Keratinocyte (primary cell): Measurements from ENCODE around the gene INO80D. TPM values are rescaled to one million over a fixed set of nuclear protein-coding genes. Genes with fewer than 3 reads are reported as not detected.

Source experiments
- DNase-seq: peaks from one replicate; pipeline ENCODE4 v3.0.0-alpha.2; 2011; ENCODE audit warnings: low read depth, missing footprints, low spot score
- FAIRE-seq: peaks from 2 replicates; lab custom pipeline; 2011; peaks lifted over from hg19 to GRCh38; lab: Jason Lieb, UNC
- H2AFZ ChIP-seq: 2 replicates; pipeline ENCODE4 v1.6.0; 2012; ENCODE audit warnings: low read length, control low read depth, inconsistent platforms; ENCODE audit not compliant: control insufficient read depth
- H3K27ac ChIP-seq: 2 replicates; pipeline ENCODE4 v1.5.1; 2011; ENCODE audit warnings: low read length; ENCODE audit not compliant: control insufficient read depth, insufficient read depth
- H3K27me3 ChIP-seq: 3 replicates; pipeline ENCODE4 v1.6.0; 2011; ENCODE audit warnings: low read length; ENCODE audit not compliant: control insufficient read depth, insufficient read depth; ENCODE audit errors: extremely low read depth
- H3K36me3 ChIP-seq, 2 experiments: 2 replicates in 1 of 2; 3 replicates in 1 of 2; pipeline ENCODE4 v1.5.1; 2011; ENCODE audit warnings: low read length in 2 of 2, mild to moderate bottlenecking in 1 of 2; ENCODE audit not compliant: control insufficient read depth in 2 of 2, insufficient read depth in 2 of 2; ENCODE audit errors: extremely low read depth in 1 of 2
- H3K4me1 ChIP-seq: 3 replicates; pipeline ENCODE4 v1.5.1; 2011; ENCODE audit warnings: low read length; ENCODE audit not compliant: control insufficient read depth, insufficient read depth; ENCODE audit errors: extremely low read depth
- H3K4me2 ChIP-seq: 3 replicates; pipeline ENCODE4 v1.6.0; 2011; ENCODE audit warnings: low read depth, low read length; ENCODE audit not compliant: control insufficient read depth, insufficient read depth; ENCODE audit errors: extremely low read depth
- H3K4me3 ChIP-seq, 3 experiments: fragments of 200-600 bp in 1 of 3; sonication (generic) in 1 of 3; 2 replicates in 2 of 3; 3 replicates in 1 of 3; pipeline ENCODE4 v1.5.1; 2011 to 2016; ENCODE audit warnings: low read length in 3 of 3, mild to moderate bottlenecking in 3 of 3, control low read depth in 2 of 3, inconsistent platforms in 1 of 3, low read depth in 1 of 3, mixed read lengths in 1 of 3, mixed run types in 1 of 3, moderate library complexity in 1 of 3; ENCODE audit not compliant: control insufficient read depth in 2 of 3, insufficient read depth in 2 of 3; ENCODE audit errors: extremely low read depth in 1 of 3
- H3K79me2 ChIP-seq: 2 replicates; pipeline ENCODE4 v1.6.0; 2012; ENCODE audit warnings: low read length; ENCODE audit not compliant: control insufficient read depth, insufficient read depth
- H3K9ac ChIP-seq: 3 replicates; pipeline ENCODE4 v1.6.0; 2011; ENCODE audit warnings: low read length; ENCODE audit not compliant: control insufficient read depth, insufficient read depth; ENCODE audit errors: extremely low read depth
- H3K9me1 ChIP-seq: 3 replicates; pipeline ENCODE4 v1.6.0; 2011; ENCODE audit warnings: low read length; ENCODE audit not compliant: control insufficient read depth, insufficient read depth; ENCODE audit errors: extremely low read depth
- H3K9me3 ChIP-seq: 2 replicates; pipeline ENCODE4 v1.5.1; 2012; ENCODE audit warnings: low read depth, low read length; ENCODE audit not compliant: control insufficient read depth
- H4K20me1 ChIP-seq: 3 replicates; pipeline ENCODE4 v1.6.0; 2011; ENCODE audit warnings: low read length; ENCODE audit not compliant: control insufficient read depth, insufficient read depth; ENCODE audit errors: extremely low read depth
- EZH2 ChIP-seq: IDR thresholded peaks from one replicate; pipeline ENCODE4 v1.6.1; 2012; ENCODE audit warnings: inconsistent platforms, mild to moderate bottlenecking, low read length, moderate library complexity
- dilution Hi-C: fragments of 300-500 bp; cut with MboI; formaldehyde crosslinking; loops from one replicate; pipeline ENCODE4 v1.7.0; 2020; ENCODE audit warnings: low sequenced_read_pairs; ENCODE audit not compliant: extremely low pct_ligation_motif_present
- polyA plus RNA-seq, 5 experiments: library from polyadenylated mRNA; depleted of rRNA in 3 of 5; stranded (reverse) in 3 of 5; stranded (forward) in 1 of 5; unstranded in 1 of 5; fragments of >200 nt; gene quantifications; 1 replicate in 1 of 5; 2 replicates in 3 of 5; 3 replicates in 1 of 5; pipeline versions ENCODE4 v1.2.1 to v1.2.3, GENCODE V29; 2011 to 2012; ENCODE audit warnings: missing spikeins in 2 of 5, low read depth in 1 of 5, low replicate concordance in 1 of 5
- TF ChIP-seq, protein P1 (sequence below), 3 experiments: IDR thresholded peaks in 1 of 3; conservative IDR thresholded peaks in 1 of 3; optimal IDR thresholded peaks in 1 of 3; 2 replicates in 2 of 3; 3 replicates in 1 of 3; pipeline versions ENCODE3 to v1.5.1; 2011; ENCODE audit warnings: low read length in 3 of 3, mild to moderate bottlenecking in 3 of 3, moderate library complexity in 2 of 3, control low read depth in 1 of 3, inconsistent platforms in 1 of 3; ENCODE audit not compliant: insufficient read depth in 2 of 3; ENCODE audit errors: extremely low read depth in 1 of 3

Gene INO80D
- polyA plus RNA-seq, 1 donor (not counting 4 experiments of a cell fraction or from before 2014, with no cell fraction given) = 4.1 TPM

DNA sequence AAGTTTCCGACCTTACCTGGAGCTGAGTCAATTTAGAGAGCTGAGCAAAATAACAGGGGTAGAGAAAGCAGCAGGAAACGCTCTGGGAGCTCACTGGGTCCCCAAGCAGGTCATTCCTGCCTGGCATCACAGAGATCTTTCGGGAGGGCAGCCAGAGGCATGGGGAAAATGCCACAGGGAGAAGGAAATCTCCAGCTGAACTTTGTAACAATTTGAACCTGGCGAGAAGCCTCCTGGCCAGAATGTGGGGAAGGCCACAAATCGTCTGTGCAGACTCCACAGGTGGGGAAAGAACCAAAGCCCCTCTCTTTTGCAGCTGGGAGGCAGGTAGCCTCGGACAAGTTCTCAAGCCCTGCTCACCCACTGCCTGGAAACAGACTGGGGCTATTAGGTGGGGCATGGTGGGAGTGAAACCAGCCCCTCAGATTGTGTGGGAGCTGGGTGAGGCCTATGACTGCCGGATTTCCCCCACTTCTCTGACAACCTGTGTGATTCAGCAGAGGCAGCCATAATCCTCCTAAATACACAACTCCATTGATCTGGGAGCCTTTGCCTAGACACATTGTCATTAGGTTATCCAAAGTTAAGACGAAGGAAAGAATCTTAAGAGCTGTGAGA is 53.9 kb downstream of the INO80D start:
- H3K9ac ChIP-seq = no peak overlapping the region
- peaks cover 4 to 5% of the 10 kb centered on the region in 2 experiments for H3K36me3 ChIP-seq

DNA sequence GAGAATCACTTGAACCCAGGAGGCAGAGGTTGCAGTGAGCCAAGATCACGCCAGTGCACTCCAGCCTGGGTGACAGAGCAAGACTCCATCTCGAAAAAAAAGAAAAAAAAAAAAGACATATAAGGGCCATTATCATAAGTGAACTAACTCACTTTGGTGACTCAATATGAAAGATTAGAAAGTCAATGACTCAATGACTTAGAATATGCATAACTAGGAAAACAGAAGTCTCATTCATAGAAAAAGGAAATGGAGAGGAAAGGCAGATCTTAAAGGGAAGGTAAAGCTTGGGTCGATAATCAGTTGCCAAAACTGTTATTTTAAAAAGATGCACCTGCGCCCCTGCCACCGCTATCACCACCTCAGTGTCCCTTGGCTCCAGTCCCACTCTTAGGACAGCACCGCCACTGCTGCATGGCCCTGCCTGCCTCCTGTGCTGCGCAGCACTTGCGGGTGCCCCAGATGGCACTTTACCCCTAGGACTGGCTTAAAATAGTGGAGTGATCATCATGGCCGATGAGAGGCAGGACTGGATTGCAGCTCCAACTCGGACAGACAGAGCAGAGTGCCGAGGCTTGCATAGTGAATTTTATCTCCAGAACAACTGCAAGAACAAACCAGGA is 54.7 kb downstream of the INO80D start:
- Histone ChIP-seq H4K20me1 (no peaks in the 10 kb centered on the region), H3K9me3 (no peaks in the 10 kb centered on the region), H3K27me3 (no peaks in the 10 kb centered on the region), H3K9ac (no peak overlapping the region), H3K4me2 (no peak overlapping the region), H3K9me1 (peaks cover 2% of the 10 kb centered on the region), H3K79me2 (peaks cover 13% of the 10 kb centered on the region), H3K4me3 (no peak overlapping the region), H3K36me3 (peaks cover 1 to 5% of the 10 kb centered on the region in 2 experiments), H2AFZ (no peak overlapping the region), H3K4me1 (peaks cover 3% of the 10 kb centered on the region), H3K27ac (no peak overlapping the region)
- TF ChIP-seq EZH2 = no peak
- TF ChIP-seq, protein P1, sequence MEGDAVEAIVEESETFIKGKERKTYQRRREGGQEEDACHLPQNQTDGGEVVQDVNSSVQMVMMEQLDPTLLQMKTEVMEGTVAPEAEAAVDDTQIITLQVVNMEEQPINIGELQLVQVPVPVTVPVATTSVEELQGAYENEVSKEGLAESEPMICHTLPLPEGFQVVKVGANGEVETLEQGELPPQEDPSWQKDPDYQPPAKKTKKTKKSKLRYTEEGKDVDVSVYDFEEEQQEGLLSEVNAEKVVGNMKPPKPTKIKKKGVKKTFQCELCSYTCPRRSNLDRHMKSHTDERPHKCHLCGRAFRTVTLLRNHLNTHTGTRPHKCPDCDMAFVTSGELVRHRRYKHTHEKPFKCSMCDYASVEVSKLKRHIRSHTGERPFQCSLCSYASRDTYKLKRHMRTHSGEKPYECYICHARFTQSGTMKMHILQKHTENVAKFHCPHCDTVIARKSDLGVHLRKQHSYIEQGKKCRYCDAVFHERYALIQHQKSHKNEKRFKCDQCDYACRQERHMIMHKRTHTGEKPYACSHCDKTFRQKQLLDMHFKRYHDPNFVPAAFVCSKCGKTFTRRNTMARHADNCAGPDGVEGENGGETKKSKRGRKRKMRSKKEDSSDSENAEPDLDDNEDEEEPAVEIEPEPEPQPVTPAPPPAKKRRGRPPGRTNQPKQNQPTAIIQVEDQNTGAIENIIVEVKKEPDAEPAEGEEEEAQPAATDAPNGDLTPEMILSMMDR (optimal IDR thresholded peaks at IDR 0.05 in 1 of 3, IDR thresholded peaks at IDR 0.05 in 1 of 3, conservative IDR thresholded peaks at IDR 0.05 in 1 of 3; ENCODE audit: extremely low read depth in 1 of 3, insufficient read depth in 2 of 3, low read length in 3 of 3) = no peak
- FAIRE-seq (no peak), DNase-seq (no peak)
- dilution Hi-C loops = no loop called here

More for the DNA sequence above, 53.9 kb downstream of the INO80D start:
- TF ChIP-seq EZH2 = no peak
- TF ChIP-seq, protein P1 (optimal IDR thresholded peaks at IDR 0.05 in 1 of 3, IDR thresholded peaks at IDR 0.05 in 1 of 3, conservative IDR thresholded peaks at IDR 0.05 in 1 of 3; ENCODE audit: extremely low read depth in 1 of 3, insufficient read depth in 2 of 3, low read length in 3 of 3) = no peak
- Histone ChIP-seq H3K9me3 (no peaks in the 10 kb centered on the region), H3K4me3 (no peak overlapping the region), H4K20me1 (no peaks in the 10 kb centered on the region), H2AFZ (no peak overlapping the region), H3K27me3 (no peaks in the 10 kb centered on the region), H3K9me1 (peaks cover 2% of the 10 kb centered on the region), H3K79me2 (peaks cover 18% of the 10 kb centered on the region), H3K4me2 (no peak overlapping the region), H3K4me1 (peaks cover 3% of the 10 kb centered on the region), H3K27ac (no peak overlapping the region)
- dilution Hi-C loops = no loop called here
- DNase-seq (no peak), FAIRE-seq (no peak)
